Panc1 (cell line): ENCODE results near the gene FOXG1. TPM values are rescaled to one million over a fixed set of nuclear protein-coding genes. Genes with fewer than 3 reads are reported as not detected.

ENCODE experiments used
- ATAC-seq: fragments of 200-7000 bp; cut with Tn5 transposase; 2 replicates; pipeline ENCODE4 v1.9.1; 2020; ENCODE audit warnings: mild to moderate bottlenecking, moderate library complexity
- BruUV-seq: library from RNA; stranded (reverse); fragments of 400-500 nt; replicated peaks from 2 replicates; lab custom pipeline; 2021; lab: Mats Ljungman, UMichigan
- CTCF ChIA-PET: fragments of 300-600 bp; sonication (Branson Sonifier 250); formaldehyde crosslinking; loops from one replicate; lab custom pipeline; 2022; ENCODE audit warnings: antibody characterized with exemption; lab: Charles Lee
- POLR2A ChIA-PET: fragments of 300-600 bp; sonication (Branson Sonifier 250); formaldehyde crosslinking; loops from one replicate; lab custom pipeline; 2022; ENCODE audit warnings: antibody characterized with exemption; lab: Charles Lee
- DNase-seq: peaks from one replicate; pipeline ENCODE4 v3.0.0-alpha.2; 2010; ENCODE audit warnings: low read depth, low spot score
- H3K27ac ChIP-seq: 2 replicates; pipeline ENCODE4 v1.5.1; 2011; ENCODE audit warnings: mild to moderate bottlenecking, low read length, inconsistent platforms
- H3K27me3 ChIP-seq: fragments of 200-500 bp; sonication (Bioruptor generic); 2 replicates; pipeline ENCODE4 v1.6.0; 2014; ENCODE audit warnings: low read length, inconsistent platforms; ENCODE audit not compliant: control insufficient read depth, insufficient read depth
- H3K36me3 ChIP-seq: fragments of 200-500 bp; sonication (Bioruptor generic); 2 replicates; pipeline ENCODE4 v1.5.1; 2014; ENCODE audit warnings: inconsistent platforms, mild to moderate bottlenecking, low read length, moderate library complexity; ENCODE audit not compliant: control insufficient read depth, insufficient read depth
- H3K4me1 ChIP-seq: 2 replicates; pipeline ENCODE4 v1.5.1; 2011; ENCODE audit warnings: inconsistent platforms, mild to moderate bottlenecking, low read length, moderate library complexity; ENCODE audit not compliant: control insufficient read depth, insufficient read depth
- H3K4me3 ChIP-seq, 2 experiments: 2 replicates each; pipeline ENCODE4 v1.5.1; 2011 to 2012; ENCODE audit warnings: low read depth in 2 of 2, low read length in 2 of 2, mild to moderate bottlenecking in 2 of 2, inconsistent platforms in 1 of 2, moderate library complexity in 1 of 2
- H3K9me3 ChIP-seq: fragments of 200-500 bp; sonication (Bioruptor generic); 2 replicates; pipeline ENCODE4 v1.5.1; 2014; ENCODE audit warnings: low read depth, mild to moderate bottlenecking, inconsistent platforms, low read length, moderate library complexity; ENCODE audit not compliant: control insufficient read depth, insufficient read depth
- CTCF ChIP-seq: fragments of 450-650 bp; IDR thresholded peaks from 2 replicates; pipeline ENCODE4 v1.5.1; 2017; ENCODE audit warnings: mild to moderate bottlenecking
- POLR2AphosphoS5 ChIP-seq: IDR thresholded peaks from 2 replicates; pipeline ENCODE4 v1.6.1; 2012; ENCODE audit warnings: mild to moderate bottlenecking, low read depth, low read length, moderate library complexity
- REST ChIP-seq, 2 experiments: IDR thresholded peaks; 2 replicates each; pipeline ENCODE4 v1.6.1; 2011 to 2012; ENCODE audit warnings: low read depth in 2 of 2, control low read depth in 1 of 2, low read length in 1 of 2, mild to moderate bottlenecking in 1 of 2, moderate library complexity in 1 of 2; ENCODE audit not compliant: insufficient read depth in 1 of 2
- SIN3A ChIP-seq: IDR thresholded peaks from 2 replicates; pipeline ENCODE4 v1.6.1; 2012; ENCODE audit warnings: low read depth, mild to moderate bottlenecking, low read length, moderate library complexity, borderline replicate concordance; ENCODE audit not compliant: insufficient read depth
- TCF7L2 ChIP-seq: IDR thresholded peaks from 2 replicates; pipeline ENCODE4 v1.6.1; 2011; ENCODE audit warnings: mild to moderate bottlenecking, low read depth, low read length, inconsistent platforms
- in situ Hi-C: cut with HindIII; loops from 2 replicates; pipeline ENCODE4 v1.10.0; 2016; ENCODE audit warnings: low sequenced_read_pairs, low pct_unique_long_range_greater_than_20kb
- intact Hi-C: fragments of 100-400 bp; cut with micrococcal nuclease; formaldehyde crosslinking; loops from one replicate; pipeline ENCODE4 v1.10.0; 2022; ENCODE audit not compliant: unreplicated experiment
- total RNA-seq: library from RNA; stranded (reverse); gene quantifications from one replicate; pipeline ENCODE4 v1.2.1, GENCODE V29; 2021; ENCODE audit not compliant: unreplicated experiment

FOXG1 gene
- total RNA-seq, 1 experiment from 2014 or later: not detected

- Histone ChIP-seq H3K27me3 (no peaks in the 10 kb centered on the region), H3K27ac (no peak overlapping the region), H3K9me3 (no peaks in the 10 kb centered on the region), H3K4me1 (no peaks in the 10 kb centered on the region), H3K4me3 (no peak overlapping the region), H3K36me3 (no peaks in the 10 kb centered on the region)
- ATAC-seq (no peak), DNase-seq (no peak)
- CTCF ChIA-PET: no interaction called here
- intact Hi-C loops: no loop called here
- POLR2A ChIA-PET: no interaction called here
- no TSS peak for BruUV-seq
- in situ Hi-C loops: loop anchor here (25.0 kb wide), 1 partner anchor 767 kb away; no protein-coding TSS in a partner anchor
- TF ChIP-seq SIN3A (no peak), POLR2AphosphoS5 (no peak), CTCF (no peak), TCF7L2 (no peak), REST (IDR thresholded peaks at IDR 0.05; ENCODE audit: insufficient read depth in 1 of 2, low read depth in 2 of 2, low read length in 1 of 2) (no peak)
Observed at GRCh38 chr14:28770630-28771029, 4.0 kb downstream of the FOXG1 start.

- intact Hi-C loops (no loop called here), in situ Hi-C loops (loop anchor here (25.0 kb wide), 1 partner anchor 766 kb away; no protein-coding TSS in a partner anchor)
- ChIA-PET CTCF (no interaction called here), POLR2A (no interaction called here)
- no peak for ATAC-seq
- no TSS peak for BruUV-seq
- no peak overlapping the region for H3K4me3 ChIP-seq
- H3K27ac ChIP-seq: no peak overlapping the region
- no peak for DNase-seq
- TF ChIP-seq REST (IDR thresholded peaks at IDR 0.05; ENCODE audit: insufficient read depth in 1 of 2, low read depth in 2 of 2, low read length in 1 of 2): no peak
- TF ChIP-seq CTCF: no peak
- TF ChIP-seq TCF7L2: no peak
- no peak for TF ChIP-seq POLR2AphosphoS5
- no peak for TF ChIP-seq SIN3A
- H3K27me3 ChIP-seq: no peaks in the 10 kb centered on the region
- H3K4me1 ChIP-seq: no peaks in the 10 kb centered on the region
- H3K9me3 ChIP-seq: no peaks in the 10 kb centered on the region
- no peaks in the 10 kb centered on the region for H3K36me3 ChIP-seq
Observed at GRCh38 chr14:28771168-28771567, 4.6 kb downstream of the FOXG1 start.
